Kidney (tissue), 14 donors: Measurements from ENCODE around the gene STK17B. TPM values are rescaled to one million over a fixed set of nuclear protein-coding genes. Genes with fewer than 3 reads are reported as not detected.

Experiments used
- DNase-seq, 5 donors: peaks; one replicate each; pipeline ENCODE4 v3.0.0-alpha.2; 2013 to 2020
- FAIRE-seq: peaks from 2 replicates; lab custom pipeline; 2012; peaks lifted over from hg19 to GRCh38; lab: Jason Lieb, UNC
- H3K27ac ChIP-seq, 2 donors: one replicate each; pipeline ENCODE4 v1.7.0; 2013; ENCODE audit warnings: low read depth in 2 of 2, low read length in 2 of 2, inconsistent platforms in 1 of 2
- H3K27me3 ChIP-seq: one replicate; pipeline ENCODE4 v1.7.1; 2013; ENCODE audit warnings: low read length, inconsistent platforms; ENCODE audit not compliant: control insufficient read depth, insufficient read depth
- H3K36me3 ChIP-seq, 3 donors: one replicate each; pipeline versions ENCODE4 v1.7.0 to v1.7.1; 2013; ENCODE audit warnings: low read length in 3 of 3, control low read depth in 1 of 3, inconsistent platforms in 1 of 3; ENCODE audit not compliant: insufficient read depth in 3 of 3, control insufficient read depth in 2 of 3
- H3K4me1 ChIP-seq, 3 donors: one replicate each; pipeline versions ENCODE4 v1.7.0 to v1.7.1; 2013; ENCODE audit warnings: low read length in 3 of 3, inconsistent platforms in 1 of 3, low read depth in 1 of 3; ENCODE audit not compliant: control insufficient read depth in 2 of 3, insufficient read depth in 2 of 3
- H3K4me3 ChIP-seq, 3 donors: one replicate each; pipeline versions ENCODE4 v1.7.0 to v1.8.1; 2013; ENCODE audit warnings: low read length in 3 of 3, control low read depth in 1 of 3, inconsistent platforms in 1 of 3
- H3K9ac ChIP-seq, 3 donors: one replicate each; pipeline versions ENCODE4 v1.7.0 to v1.7.1; 2013; ENCODE audit warnings: low read length in 3 of 3, control low read depth in 1 of 3, inconsistent platforms in 1 of 3
- H3K9me3 ChIP-seq, 3 donors: one replicate each; pipeline versions ENCODE4 v1.7.0 to v1.7.1; 2013; ENCODE audit warnings: low read length in 3 of 3, control low read depth in 1 of 3, inconsistent platforms in 1 of 3; ENCODE audit not compliant: control insufficient read depth in 2 of 3, insufficient read depth in 1 of 3
- intact Hi-C: fragments of 100-400 bp; cut with DNase I; formaldehyde crosslinking; loops from one replicate; pipeline ENCODE4 v1.11.1; 2022
- polyA plus RNA-seq: library from polyadenylated mRNA; stranded (reverse); fragments of 350-450 nt; fragmentation: Illumina TruSeq; extraction: RNeasy Lipid Tissue Mini Kit (QIAGEN cat#74804); gene quantifications from one replicate; pipeline ENCODE4 v1.2.3, GENCODE V29; 2014; ENCODE audit warnings: low read depth, low replicate concordance; ENCODE audit not compliant: insufficient read depth
- total RNA-seq: library from RNA; stranded (reverse); fragmentation: NEBNext Ultra II Directional; extraction: Animal tissue kit (Norgen Biotek cat#: 25700); gene quantifications from one replicate; pipeline ENCODE4 v1.2.1, GENCODE V29; 2021
- TF ChIP-seq, protein P1 (sequence below): IDR thresholded peaks from 3 replicates; pipeline ENCODE4 v1.5.1; 2012; ENCODE audit warnings: mild to moderate bottlenecking, moderate library complexity, borderline replicate concordance; ENCODE audit not compliant: insufficient read depth; ENCODE audit errors: extremely low read depth
- donor health status: control.
- donor health status: control.
- donor health status: control.
- donor health status: control.
- donor health status: control.
- donor health status: DM: yes; HTN: yes; CAD: no.
- donor health status: Normal renal cell carcinoma (clear cell type).

Gene STK17B
- total and polyA plus RNA-seq, 2 donors from 2014 or later: 3.4 to 41.0 TPM

DNA sequence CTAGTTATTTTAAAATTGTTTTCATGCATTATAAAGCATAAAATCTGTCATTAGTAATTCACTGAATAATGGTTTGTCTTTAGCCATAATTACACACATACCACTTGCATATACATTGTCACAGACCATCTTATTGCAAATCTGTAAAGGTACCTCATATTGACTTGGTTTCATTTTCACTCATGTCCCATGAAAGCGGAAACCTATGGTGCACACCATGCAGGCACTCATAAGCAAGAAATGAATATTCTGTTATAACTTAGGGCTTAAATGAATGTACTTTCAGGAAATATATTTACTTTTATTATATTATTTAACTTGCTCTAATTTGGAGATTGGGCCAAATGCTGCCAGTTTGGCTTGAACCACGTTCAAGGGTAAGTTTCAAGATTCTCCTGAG lies 29.2 kb upstream of the STK17B start:
- DNase-seq (no peak), FAIRE-seq (no peak)
- Histone ChIP-seq H3K9ac (no peak overlapping the region), H3K27ac (no peak overlapping the region), H3K4me3 (no peak overlapping the region), H3K9me3 (no peaks in the 10 kb centered on the region), H3K36me3 (no peaks in the 10 kb centered on the region), H3K27me3 (no peaks in the 10 kb centered on the region), H3K4me1 (peaks cover 0 to 3% (median 0%) of the 10 kb centered on the region in 3 donors)
- intact Hi-C loops: no loop called here
- TF ChIP-seq, protein P1, sequence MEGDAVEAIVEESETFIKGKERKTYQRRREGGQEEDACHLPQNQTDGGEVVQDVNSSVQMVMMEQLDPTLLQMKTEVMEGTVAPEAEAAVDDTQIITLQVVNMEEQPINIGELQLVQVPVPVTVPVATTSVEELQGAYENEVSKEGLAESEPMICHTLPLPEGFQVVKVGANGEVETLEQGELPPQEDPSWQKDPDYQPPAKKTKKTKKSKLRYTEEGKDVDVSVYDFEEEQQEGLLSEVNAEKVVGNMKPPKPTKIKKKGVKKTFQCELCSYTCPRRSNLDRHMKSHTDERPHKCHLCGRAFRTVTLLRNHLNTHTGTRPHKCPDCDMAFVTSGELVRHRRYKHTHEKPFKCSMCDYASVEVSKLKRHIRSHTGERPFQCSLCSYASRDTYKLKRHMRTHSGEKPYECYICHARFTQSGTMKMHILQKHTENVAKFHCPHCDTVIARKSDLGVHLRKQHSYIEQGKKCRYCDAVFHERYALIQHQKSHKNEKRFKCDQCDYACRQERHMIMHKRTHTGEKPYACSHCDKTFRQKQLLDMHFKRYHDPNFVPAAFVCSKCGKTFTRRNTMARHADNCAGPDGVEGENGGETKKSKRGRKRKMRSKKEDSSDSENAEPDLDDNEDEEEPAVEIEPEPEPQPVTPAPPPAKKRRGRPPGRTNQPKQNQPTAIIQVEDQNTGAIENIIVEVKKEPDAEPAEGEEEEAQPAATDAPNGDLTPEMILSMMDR: no peak

DNA sequence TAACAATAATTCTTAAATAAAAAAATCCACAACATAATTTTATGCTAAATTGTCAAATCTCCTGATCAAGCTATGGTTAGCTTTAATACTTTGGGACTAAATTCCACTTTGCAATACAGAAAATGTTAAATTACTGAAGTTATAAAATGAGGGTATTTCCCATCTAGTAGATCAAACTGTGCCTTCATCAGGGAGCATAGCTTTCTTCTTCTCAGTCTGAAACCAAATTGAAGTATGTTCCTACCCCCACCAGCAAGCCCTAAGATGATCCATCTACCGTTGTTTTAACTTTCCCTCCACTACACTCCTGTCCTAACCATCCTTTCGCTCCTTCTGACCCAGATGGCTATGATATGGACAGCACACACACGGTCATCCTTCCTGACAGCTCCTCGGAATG lies 24.4 kb upstream of the STK17B start:
- FAIRE-seq: no peak

DNA sequence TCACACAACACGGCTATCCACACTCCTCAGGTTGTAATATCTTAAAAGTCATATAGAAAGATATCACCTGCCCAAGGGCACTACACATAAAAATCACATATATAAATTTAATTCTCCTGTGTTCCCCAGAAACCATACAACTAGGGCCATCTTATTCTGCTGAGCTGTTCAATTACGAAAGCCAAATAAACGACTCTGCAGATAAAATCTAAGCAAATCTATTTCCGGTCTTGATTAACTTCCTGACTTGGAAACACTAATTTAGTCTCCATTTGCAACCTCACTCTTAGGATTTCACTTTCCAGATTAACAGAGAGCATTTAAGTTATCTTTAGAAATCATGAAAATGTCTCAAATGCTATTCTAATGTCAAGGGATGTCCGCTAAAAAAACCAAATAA lies 23.9 kb upstream of the STK17B start:
- no peaks in the 10 kb centered on the region for H3K36me3 ChIP-seq
- FAIRE-seq: no peak

More for the DNA sequence above, 24.4 kb upstream of the STK17B start:
- H3K9ac ChIP-seq: no peak overlapping the region
- intact Hi-C loops: no loop called here
- TF ChIP-seq, protein P1: no peak
- no peaks in the 10 kb centered on the region for H3K36me3 ChIP-seq
- H3K27me3 ChIP-seq: no peaks in the 10 kb centered on the region
- no peak overlapping the region for H3K4me3 ChIP-seq
- no peak overlapping the region for H3K27ac ChIP-seq
- no peaks in the 10 kb centered on the region for H3K4me1 ChIP-seq
- no peak for DNase-seq
- H3K9me3 ChIP-seq: no peaks in the 10 kb centered on the region

More for the DNA sequence above, 23.9 kb upstream of the STK17B start:
- H3K27me3 ChIP-seq: no peaks in the 10 kb centered on the region
- no peak for DNase-seq
- intact Hi-C loops: no loop called here
- no peaks in the 10 kb centered on the region for H3K4me1 ChIP-seq
- H3K9ac ChIP-seq: no peak overlapping the region
- H3K27ac ChIP-seq: no peak overlapping the region
- TF ChIP-seq, protein P1: no peak
- no peak overlapping the region for H3K4me3 ChIP-seq
- no peaks in the 10 kb centered on the region for H3K9me3 ChIP-seq
